NCI-H526 (cell line): ENCODE data around the gene STUM.
"Not testable (repeated sequence)": the region's sequence is repeated elsewhere in the genome, so short reads cannot be mapped to it uniquely, and the experiment has no call there.

Source experiments
- DNase-seq, 2 experiments: peaks; one replicate each; lab custom pipeline; 2025; lab: John Stamatoyannopoulos, UW

Gene STUM

GRCh38 chr1:226581650-226582330, 33.2 kb downstream of the STUM start:
- no peak for DNase-seq

GRCh38 chr1:226582966-226583365, 34.4 kb downstream of the STUM start:
- no peak for DNase-seq

- no peak for DNase-seq
These were observed 35.6 kb downstream of the STUM start for GRCh38 chr1:226584164-226584563.

GRCh38 chr1:226586116-226586515, 37.6 kb downstream of the STUM start:
- no peak for DNase-seq

- no peak for DNase-seq
These were observed 38.3 kb downstream of the STUM start for GRCh38 chr1:226586650-226587422.

GRCh38 chr1:226588484-226588883, 39.9 kb downstream of the STUM start:
- DNase-seq: no peak

GRCh38 chr1:226589008-226589733, 40.6 kb downstream of the STUM start:
- no peak for DNase-seq

- DNase-seq: no peak
These were observed 42.0 kb downstream of the STUM start for GRCh38 chr1:226590614-226591013.

- DNase-seq: no peak
These were observed 45.0 kb downstream of the STUM start for GRCh38 chr1:226593541-226593940.

GRCh38 chr1:226596531-226597165, 48.1 kb downstream of the STUM start:
- no peak for DNase-seq

GRCh38 chr1:226597616-226598454, 49.3 kb downstream of the STUM start:
- DNase-seq: no peak

GRCh38 chr1:226598455-226598849, 49.9 kb downstream of the STUM start:
- DNase-seq: no peak

GRCh38 chr1:226598955-226599354, 50.4 kb downstream of the STUM start:
- not testable (repeated sequence) for DNase-seq

GRCh38 chr1:226599636-226600238, 51.2 kb downstream of the STUM start:
- DNase-seq: no peak

- DNase-seq: no peak
These were observed 51.7 kb downstream of the STUM start for GRCh38 chr1:226600254-226600653.

GRCh38 chr1:226601456-226601855, 52.9 kb downstream of the STUM start:
- no peak for DNase-seq

- no peak for DNase-seq
These were observed 53.8 kb downstream of the STUM start for GRCh38 chr1:226602186-226603021.

- DNase-seq: no peak
These were observed 54.7 kb downstream of the STUM start for GRCh38 chr1:226603022-226603857.

- DNase-seq: no peak
These were observed 55.4 kb downstream of the STUM start for GRCh38 chr1:226603858-226604559.
